ENCODE data around the gene CYS1. TPM values are rescaled to one million over a fixed set of nuclear protein-coding genes. Genes with fewer than 3 reads are reported as not detected.

CYS1 gene
- total and polyA plus RNA-seq, 4 donors: 0.07 to 4.1 (median 1.0) TPM

DNA sequence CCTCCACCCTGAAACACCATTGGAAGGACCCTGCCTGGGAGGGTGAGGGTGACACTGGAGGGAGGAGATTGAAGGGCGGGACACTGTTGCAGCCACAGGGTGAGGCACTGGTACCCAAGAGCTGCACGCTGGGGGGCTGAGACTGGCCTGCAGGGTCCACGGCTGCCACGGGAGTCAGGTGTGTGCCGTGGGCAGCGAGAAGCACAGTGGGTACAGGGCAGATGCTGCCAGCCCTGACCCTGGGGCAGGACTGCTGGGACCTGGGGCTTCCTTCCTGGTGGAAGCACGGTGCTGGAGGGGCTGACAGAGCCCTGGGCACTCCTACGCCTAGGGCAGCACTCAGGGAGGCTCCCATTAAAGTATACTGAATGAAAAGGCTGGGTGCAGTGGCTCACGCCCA lies 16.6 kb downstream of the CYS1 start (continued):
- no peak for TF ChIP-seq TAF1 (conservative IDR thresholded peaks at IDR 0.05)
- TF ChIP-seq, protein P1, sequence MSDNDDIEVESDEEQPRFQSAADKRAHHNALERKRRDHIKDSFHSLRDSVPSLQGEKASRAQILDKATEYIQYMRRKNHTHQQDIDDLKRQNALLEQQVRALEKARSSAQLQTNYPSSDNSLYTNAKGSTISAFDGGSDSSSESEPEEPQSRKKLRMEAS (IDR thresholded peaks at IDR 0.05): no peak
- no peak for TF ChIP-seq HNF4G (IDR thresholded peaks at IDR 0.05)
- TF ChIP-seq, protein P2, sequence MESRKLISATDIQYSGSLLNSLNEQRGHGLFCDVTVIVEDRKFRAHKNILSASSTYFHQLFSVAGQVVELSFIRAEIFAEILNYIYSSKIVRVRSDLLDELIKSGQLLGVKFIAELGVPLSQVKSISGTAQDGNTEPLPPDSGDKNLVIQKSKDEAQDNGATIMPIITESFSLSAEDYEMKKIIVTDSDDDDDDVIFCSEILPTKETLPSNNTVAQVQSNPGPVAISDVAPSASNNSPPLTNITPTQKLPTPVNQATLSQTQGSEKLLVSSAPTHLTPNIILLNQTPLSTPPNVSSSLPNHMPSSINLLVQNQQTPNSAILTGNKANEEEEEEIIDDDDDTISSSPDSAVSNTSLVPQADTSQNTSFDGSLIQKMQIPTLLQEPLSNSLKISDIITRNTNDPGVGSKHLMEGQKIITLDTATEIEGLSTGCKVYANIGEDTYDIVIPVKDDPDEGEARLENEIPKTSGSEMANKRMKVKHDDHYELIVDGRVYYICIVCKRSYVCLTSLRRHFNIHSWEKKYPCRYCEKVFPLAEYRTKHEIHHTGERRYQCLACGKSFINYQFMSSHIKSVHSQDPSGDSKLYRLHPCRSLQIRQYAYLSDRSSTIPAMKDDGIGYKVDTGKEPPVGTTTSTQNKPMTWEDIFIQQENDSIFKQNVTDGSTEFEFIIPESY (IDR thresholded peaks at IDR 0.05): no peak
- no peak for TF ChIP-seq GABPA (IDR thresholded peaks at IDR 0.05 in 1 of 2, conservative IDR thresholded peaks at IDR 0.05 in 1 of 2)

DNA sequence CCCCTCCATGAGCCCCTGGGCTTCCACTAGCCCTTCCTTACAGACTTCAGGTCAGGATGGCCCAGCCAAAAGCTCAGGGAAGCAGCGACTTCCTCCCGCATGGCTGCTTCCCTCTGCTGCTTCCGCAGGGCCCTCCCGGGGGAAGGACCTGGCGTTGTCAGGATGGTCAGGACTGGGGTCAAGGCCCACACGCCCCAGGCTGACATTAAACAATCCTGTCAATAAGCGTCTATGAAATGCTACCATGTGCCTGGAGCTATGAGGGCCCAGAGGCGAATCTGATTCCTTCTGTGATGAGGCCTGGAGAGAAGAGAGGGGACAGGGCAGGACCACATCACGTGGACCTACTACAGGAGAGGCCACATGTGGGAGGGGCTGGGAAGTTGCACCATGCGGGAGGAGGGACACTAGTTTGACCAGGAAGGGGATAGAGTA lies 17.3 kb downstream of the CYS1 start:
- WGBS: 74% methylated on average over 10 of the region's 10 CpGs
- TF ChIP-seq, protein P2 (IDR thresholded peaks at IDR 0.05): no peak
- TF ChIP-seq HNF4G (IDR thresholded peaks at IDR 0.05): no peak
- TF ChIP-seq EGR1 (IDR thresholded peaks at IDR 0.05; ENCODE audit: low read depth in 2 of 2): no peak
- TF ChIP-seq, protein P3, sequence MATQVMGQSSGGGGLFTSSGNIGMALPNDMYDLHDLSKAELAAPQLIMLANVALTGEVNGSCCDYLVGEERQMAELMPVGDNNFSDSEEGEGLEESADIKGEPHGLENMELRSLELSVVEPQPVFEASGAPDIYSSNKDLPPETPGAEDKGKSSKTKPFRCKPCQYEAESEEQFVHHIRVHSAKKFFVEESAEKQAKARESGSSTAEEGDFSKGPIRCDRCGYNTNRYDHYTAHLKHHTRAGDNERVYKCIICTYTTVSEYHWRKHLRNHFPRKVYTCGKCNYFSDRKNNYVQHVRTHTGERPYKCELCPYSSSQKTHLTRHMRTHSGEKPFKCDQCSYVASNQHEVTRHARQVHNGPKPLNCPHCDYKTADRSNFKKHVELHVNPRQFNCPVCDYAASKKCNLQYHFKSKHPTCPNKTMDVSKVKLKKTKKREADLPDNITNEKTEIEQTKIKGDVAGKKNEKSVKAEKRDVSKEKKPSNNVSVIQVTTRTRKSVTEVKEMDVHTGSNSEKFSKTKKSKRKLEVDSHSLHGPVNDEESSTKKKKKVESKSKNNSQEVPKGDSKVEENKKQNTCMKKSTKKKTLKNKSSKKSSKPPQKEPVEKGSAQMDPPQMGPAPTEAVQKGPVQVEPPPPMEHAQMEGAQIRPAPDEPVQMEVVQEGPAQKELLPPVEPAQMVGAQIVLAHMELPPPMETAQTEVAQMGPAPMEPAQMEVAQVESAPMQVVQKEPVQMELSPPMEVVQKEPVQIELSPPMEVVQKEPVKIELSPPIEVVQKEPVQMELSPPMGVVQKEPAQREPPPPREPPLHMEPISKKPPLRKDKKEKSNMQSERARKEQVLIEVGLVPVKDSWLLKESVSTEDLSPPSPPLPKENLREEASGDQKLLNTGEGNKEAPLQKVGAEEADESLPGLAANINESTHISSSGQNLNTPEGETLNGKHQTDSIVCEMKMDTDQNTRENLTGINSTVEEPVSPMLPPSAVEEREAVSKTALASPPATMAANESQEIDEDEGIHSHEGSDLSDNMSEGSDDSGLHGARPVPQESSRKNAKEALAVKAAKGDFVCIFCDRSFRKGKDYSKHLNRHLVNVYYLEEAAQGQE (IDR thresholded peaks at IDR 0.05): no peak
- TF ChIP-seq, protein P4, sequence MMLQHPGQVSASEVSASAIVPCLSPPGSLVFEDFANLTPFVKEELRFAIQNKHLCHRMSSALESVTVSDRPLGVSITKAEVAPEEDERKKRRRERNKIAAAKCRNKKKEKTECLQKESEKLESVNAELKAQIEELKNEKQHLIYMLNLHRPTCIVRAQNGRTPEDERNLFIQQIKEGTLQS (IDR thresholded peaks at IDR 0.05): no peak
- TF ChIP-seq NR2F2 (IDR thresholded peaks at IDR 0.05): no peak
- no peak for TF ChIP-seq JUND (IDR thresholded peaks at IDR 0.05)
- TF ChIP-seq FOXA1 (IDR thresholded peaks at IDR 0.05): no peak
- no peak for TF ChIP-seq TAF1 (conservative IDR thresholded peaks at IDR 0.05)
- TF ChIP-seq, protein P5, sequence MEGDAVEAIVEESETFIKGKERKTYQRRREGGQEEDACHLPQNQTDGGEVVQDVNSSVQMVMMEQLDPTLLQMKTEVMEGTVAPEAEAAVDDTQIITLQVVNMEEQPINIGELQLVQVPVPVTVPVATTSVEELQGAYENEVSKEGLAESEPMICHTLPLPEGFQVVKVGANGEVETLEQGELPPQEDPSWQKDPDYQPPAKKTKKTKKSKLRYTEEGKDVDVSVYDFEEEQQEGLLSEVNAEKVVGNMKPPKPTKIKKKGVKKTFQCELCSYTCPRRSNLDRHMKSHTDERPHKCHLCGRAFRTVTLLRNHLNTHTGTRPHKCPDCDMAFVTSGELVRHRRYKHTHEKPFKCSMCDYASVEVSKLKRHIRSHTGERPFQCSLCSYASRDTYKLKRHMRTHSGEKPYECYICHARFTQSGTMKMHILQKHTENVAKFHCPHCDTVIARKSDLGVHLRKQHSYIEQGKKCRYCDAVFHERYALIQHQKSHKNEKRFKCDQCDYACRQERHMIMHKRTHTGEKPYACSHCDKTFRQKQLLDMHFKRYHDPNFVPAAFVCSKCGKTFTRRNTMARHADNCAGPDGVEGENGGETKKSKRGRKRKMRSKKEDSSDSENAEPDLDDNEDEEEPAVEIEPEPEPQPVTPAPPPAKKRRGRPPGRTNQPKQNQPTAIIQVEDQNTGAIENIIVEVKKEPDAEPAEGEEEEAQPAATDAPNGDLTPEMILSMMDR (IDR thresholded peaks at IDR 0.05; ENCODE audit: low read depth, low read length, missing input control): no peak
- no peak for TF ChIP-seq GABPA (IDR thresholded peaks at IDR 0.05 in 1 of 2, conservative IDR thresholded peaks at IDR 0.05 in 1 of 2)
- no peak for TF ChIP-seq RAD21 (IDR thresholded peaks at IDR 0.05)
- TF ChIP-seq, protein P1 (IDR thresholded peaks at IDR 0.05): no peak
- TF ChIP-seq HNF4A (conservative IDR thresholded peaks at IDR 0.05): no peak
- no peak for TF ChIP-seq FOXA2 (IDR thresholded peaks at IDR 0.05)
- Histone ChIP-seq H3K9ac (ENCODE audit: low read depth in 1 of 2, low read length in 2 of 2) (no peak overlapping the region), H3K27ac (ENCODE audit: low read depth in 1 of 2, low read length in 2 of 2) (no peak overlapping the region), H3K4me3 (ENCODE audit: low read depth in 1 of 3, low read length in 3 of 3) (no peak overlapping the region), H3K9me3 (ENCODE audit: control insufficient read depth in 4 of 4, low read length in 3 of 4) (no peaks in the 10 kb centered on the region), H3K36me3 (ENCODE audit: control insufficient read depth in 4 of 4, insufficient read depth in 3 of 4, low read depth in 1 of 4, low read length in 3 of 4) (no peaks in the 10 kb centered on the region), H3K4me1 (ENCODE audit: control insufficient read depth in 4 of 4, insufficient read depth in 4 of 4, low read length in 3 of 4) (peaks cover 0 to 3% (median 0%) of the 10 kb centered on the region in 4 donors), H3K27me3 (ENCODE audit: control insufficient read depth in 4 of 4, insufficient read depth in 4 of 4, low read length in 3 of 4) (no peaks in the 10 kb centered on the region)
- no peak for DNase-seq (ENCODE audit: low spot score)

Data from liver (tissue), 9 donors.